ENCODE measurements around the gene ATOH7.

- TF ChIP-seq, protein P1, sequence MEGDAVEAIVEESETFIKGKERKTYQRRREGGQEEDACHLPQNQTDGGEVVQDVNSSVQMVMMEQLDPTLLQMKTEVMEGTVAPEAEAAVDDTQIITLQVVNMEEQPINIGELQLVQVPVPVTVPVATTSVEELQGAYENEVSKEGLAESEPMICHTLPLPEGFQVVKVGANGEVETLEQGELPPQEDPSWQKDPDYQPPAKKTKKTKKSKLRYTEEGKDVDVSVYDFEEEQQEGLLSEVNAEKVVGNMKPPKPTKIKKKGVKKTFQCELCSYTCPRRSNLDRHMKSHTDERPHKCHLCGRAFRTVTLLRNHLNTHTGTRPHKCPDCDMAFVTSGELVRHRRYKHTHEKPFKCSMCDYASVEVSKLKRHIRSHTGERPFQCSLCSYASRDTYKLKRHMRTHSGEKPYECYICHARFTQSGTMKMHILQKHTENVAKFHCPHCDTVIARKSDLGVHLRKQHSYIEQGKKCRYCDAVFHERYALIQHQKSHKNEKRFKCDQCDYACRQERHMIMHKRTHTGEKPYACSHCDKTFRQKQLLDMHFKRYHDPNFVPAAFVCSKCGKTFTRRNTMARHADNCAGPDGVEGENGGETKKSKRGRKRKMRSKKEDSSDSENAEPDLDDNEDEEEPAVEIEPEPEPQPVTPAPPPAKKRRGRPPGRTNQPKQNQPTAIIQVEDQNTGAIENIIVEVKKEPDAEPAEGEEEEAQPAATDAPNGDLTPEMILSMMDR (IDR thresholded peaks at IDR 0.05), result no peak
- TF ChIP-seq POLR2AphosphoS5 (IDR thresholded peaks at IDR 0.05) (no peak), POLR2A (IDR thresholded peaks at IDR 0.05) (no peak)
Measured at GRCh38 chr10:68272833-68273232, 40.9 kb upstream of the ATOH7 start.

All from prostate gland (tissue), 2 donors.